ENCODE results near the gene FHAD1.

Gene FHAD1

GRCh38 chr1:15330028-15330427, 83.0 kb downstream of the FHAD1 start:
- no peak overlapping the region for H3K4me3 ChIP-seq (ENCODE audit: low read length)
- H3K9ac ChIP-seq (ENCODE audit: low read length), result no peak overlapping the region
- H3K9me3 ChIP-seq (ENCODE audit: insufficient read depth, low read length), result no peaks in the 10 kb centered on the region
- no peaks in the 10 kb centered on the region for H3K27me3 ChIP-seq (ENCODE audit: low read depth, low read length)
- no peak for TF ChIP-seq CTCF (IDR thresholded peaks at IDR 0.05; ENCODE audit: low read depth, low read length)
- no peak for TF ChIP-seq EZH2phosphoT487 (IDR thresholded peaks at IDR 0.05; ENCODE audit: low read depth)
- H3K79me2 ChIP-seq (ENCODE audit: low read length), result no peaks in the 10 kb centered on the region
- no peaks in the 10 kb centered on the region for H4K20me1 ChIP-seq (ENCODE audit: insufficient read depth, low read length)
- H3K4me2 ChIP-seq (ENCODE audit: low read length), result no peak overlapping the region
- no peaks in the 10 kb centered on the region for H3K36me3 ChIP-seq (replicated peaks; ENCODE audit: low read depth, low read length)
- no peaks in the 10 kb centered on the region for H3K4me1 ChIP-seq (ENCODE audit: low read length)
- no peak overlapping the region for H3K27ac ChIP-seq (ENCODE audit: low read length)
- H2AFZ ChIP-seq (ENCODE audit: low read depth, low read length), result no peak overlapping the region

- H3K79me2 ChIP-seq (ENCODE audit: low read length), result no peaks in the 10 kb centered on the region
- H2AFZ ChIP-seq (ENCODE audit: low read depth, low read length), result no peak overlapping the region
- H3K9ac ChIP-seq (ENCODE audit: low read length), result no peak overlapping the region
- H3K4me2 ChIP-seq (ENCODE audit: low read length), result no peak overlapping the region
- H3K27me3 ChIP-seq (ENCODE audit: low read depth, low read length), result no peaks in the 10 kb centered on the region
- H3K36me3 ChIP-seq (replicated peaks; ENCODE audit: low read depth, low read length), result no peaks in the 10 kb centered on the region
- H3K9me3 ChIP-seq (ENCODE audit: insufficient read depth, low read length), result no peaks in the 10 kb centered on the region
- H3K4me1 ChIP-seq (ENCODE audit: low read length), result no peaks in the 10 kb centered on the region
- no peak overlapping the region for H3K27ac ChIP-seq (ENCODE audit: low read length)
- no peaks in the 10 kb centered on the region for H4K20me1 ChIP-seq (ENCODE audit: insufficient read depth, low read length)
- TF ChIP-seq CTCF (IDR thresholded peaks at IDR 0.05; ENCODE audit: low read depth, low read length) (no peak), EZH2phosphoT487 (IDR thresholded peaks at IDR 0.05; ENCODE audit: low read depth) (no peak)
- no peak overlapping the region for H3K4me3 ChIP-seq (ENCODE audit: low read length)
These were observed 84.2 kb downstream of the FHAD1 start for GRCh38 chr1:15331180-15331579.

GRCh38 chr1:15331734-15332133, 84.7 kb downstream of the FHAD1 start:
- H4K20me1 ChIP-seq (ENCODE audit: insufficient read depth, low read length), result no peaks in the 10 kb centered on the region

GRCh38 chr1:15332525-15332924, 85.5 kb downstream of the FHAD1 start:
- Histone ChIP-seq H3K27me3 (ENCODE audit: low read depth, low read length) (no peaks in the 10 kb centered on the region), H3K4me3 (ENCODE audit: low read length) (no peak overlapping the region), H3K4me1 (ENCODE audit: low read length) (no peaks in the 10 kb centered on the region), H3K4me2 (ENCODE audit: low read length) (no peak overlapping the region), H2AFZ (ENCODE audit: low read depth, low read length) (no peak overlapping the region), H3K79me2 (ENCODE audit: low read length) (no peaks in the 10 kb centered on the region), H4K20me1 (ENCODE audit: insufficient read depth, low read length) (no peaks in the 10 kb centered on the region), H3K36me3 (replicated peaks; ENCODE audit: low read depth, low read length) (no peaks in the 10 kb centered on the region), H3K9me3 (ENCODE audit: insufficient read depth, low read length) (no peaks in the 10 kb centered on the region), H3K9ac (ENCODE audit: low read length) (no peak overlapping the region), H3K27ac (ENCODE audit: low read length) (no peak overlapping the region)
- TF ChIP-seq EZH2phosphoT487 (IDR thresholded peaks at IDR 0.05; ENCODE audit: low read depth), result no peak
- no peak for TF ChIP-seq CTCF (IDR thresholded peaks at IDR 0.05; ENCODE audit: low read depth, low read length)

More at GRCh38 chr1:15331734-15332133, 84.7 kb downstream of the FHAD1 start:
- H2AFZ ChIP-seq (ENCODE audit: low read depth, low read length), result no peak overlapping the region
- H3K4me2 ChIP-seq (ENCODE audit: low read length), result no peak overlapping the region
- no peak overlapping the region for H3K9ac ChIP-seq (ENCODE audit: low read length)
- TF ChIP-seq CTCF (IDR thresholded peaks at IDR 0.05; ENCODE audit: low read depth, low read length) (no peak), EZH2phosphoT487 (IDR thresholded peaks at IDR 0.05; ENCODE audit: low read depth) (no peak)
- no peak overlapping the region for H3K4me3 ChIP-seq (ENCODE audit: low read length)
- H3K79me2 ChIP-seq (ENCODE audit: low read length), result no peaks in the 10 kb centered on the region
- no peaks in the 10 kb centered on the region for H3K36me3 ChIP-seq (replicated peaks; ENCODE audit: low read depth, low read length)
- H3K27me3 ChIP-seq (ENCODE audit: low read depth, low read length), result no peaks in the 10 kb centered on the region
- no peak overlapping the region for H3K27ac ChIP-seq (ENCODE audit: low read length)
- H3K4me1 ChIP-seq (ENCODE audit: low read length), result no peaks in the 10 kb centered on the region
- no peaks in the 10 kb centered on the region for H3K9me3 ChIP-seq (ENCODE audit: insufficient read depth, low read length)
